Glutamatergic neuron (in vitro differentiated cells): Measurements from ENCODE around the gene SHB. TPM values are rescaled to one million over a fixed set of nuclear protein-coding genes. Genes with fewer than 3 reads are reported as not detected.

Source experiments
- DNase-seq: peaks from one replicate; pipeline ENCODE4 v3.0.0; 2022
- H3K27ac Mint-ChIP-seq: one replicate; pipeline ENCODE4 v1.8.0; 2020; ENCODE audit warnings: mild to moderate bottlenecking, mixed read lengths, inconsistent platforms; ENCODE audit not compliant: unreplicated experiment
- H3K27me3 Mint-ChIP-seq: one replicate; pipeline ENCODE4 v1.8.0; 2020; ENCODE audit warnings: mild to moderate bottlenecking, moderate library complexity, mixed read lengths, inconsistent platforms; ENCODE audit not compliant: unreplicated experiment
- H3K36me3 Mint-ChIP-seq: one replicate; pipeline ENCODE4 v1.8.0; 2020; ENCODE audit warnings: mild to moderate bottlenecking, mixed read lengths, inconsistent platforms; ENCODE audit not compliant: unreplicated experiment
- H3K4me1 Mint-ChIP-seq: one replicate; pipeline ENCODE4 v1.8.0; 2020; ENCODE audit warnings: mild to moderate bottlenecking, low read depth, mixed read lengths, inconsistent platforms; ENCODE audit not compliant: unreplicated experiment
- H3K4me3 Mint-ChIP-seq: one replicate; pipeline ENCODE4 v1.8.0; 2020; ENCODE audit warnings: mild to moderate bottlenecking, mixed read lengths, inconsistent platforms; ENCODE audit not compliant: unreplicated experiment
- H3K9me3 Mint-ChIP-seq: one replicate; pipeline ENCODE4 v1.8.0; 2020; ENCODE audit warnings: mild to moderate bottlenecking, moderate library complexity, mixed read lengths, inconsistent platforms; ENCODE audit not compliant: unreplicated experiment
- CTCF ChIP-seq: fragments of 200-600 bp; sonication (generic); IDR thresholded peaks from one replicate; pipeline ENCODE4 v1.5.0; 2021; ENCODE audit not compliant: partially characterized antibody, unreplicated experiment
- total RNA-seq: library from RNA; stranded (reverse); fragmentation: NEBNext Ultra II Directional; extraction: Animal tissue kit (Norgen Biotek cat#: 25700); gene quantifications from one replicate; pipeline ENCODE4 v1.2.1, GENCODE V29; 2021; ENCODE audit not compliant: unreplicated experiment

Gene SHB
- total RNA-seq, 1 donor from 2014 or later: 31.7 TPM

- no peak overlapping the region for H3K4me3 Mint-ChIP-seq
- H3K27me3 Mint-ChIP-seq: peaks cover 6% of the 10 kb centered on the region
- peaks cover 21% of the 10 kb centered on the region for H3K4me1 Mint-ChIP-seq
- no peaks in the 10 kb centered on the region for H3K36me3 Mint-ChIP-seq
- no peak for TF ChIP-seq CTCF
- no peak for DNase-seq
- no peaks in the 10 kb centered on the region for H3K9me3 Mint-ChIP-seq
- H3K27ac Mint-ChIP-seq: no peak overlapping the region
These were observed 93.4 kb downstream of the SHB start for GRCh38 chr9:37975639-37976038.

- Mint-ChIP-seq H3K4me1 (peaks cover 21% of the 10 kb centered on the region), H3K27me3 (peaks cover 6% of the 10 kb centered on the region), H3K27ac (no peak overlapping the region), H3K4me3 (no peak overlapping the region), H3K9me3 (no peaks in the 10 kb centered on the region), H3K36me3 (no peaks in the 10 kb centered on the region)
- no peak for TF ChIP-seq CTCF
- DNase-seq: no peak
These were observed 94.4 kb downstream of the SHB start for GRCh38 chr9:37974506-37975173.

GRCh38 chr9:37972351-37972848 is 96.6 kb downstream of the SHB start:
- Mint-ChIP-seq H3K27ac (no peak overlapping the region), H3K4me3 (no peak overlapping the region), H3K9me3 (no peaks in the 10 kb centered on the region), H3K4me1 (peaks cover 3% of the 10 kb centered on the region), H3K27me3 (peaks cover 5% of the 10 kb centered on the region), H3K36me3 (no peaks in the 10 kb centered on the region)
- no peak for TF ChIP-seq CTCF
- DNase-seq: no peak

- no peak for DNase-seq
These were observed 97.3 kb downstream of the SHB start for GRCh38 chr9:37971691-37972090.

More at GRCh38 chr9:37971691-37972090, 97.3 kb downstream of the SHB start:
- Mint-ChIP-seq H3K36me3 (no peaks in the 10 kb centered on the region), H3K9me3 (no peaks in the 10 kb centered on the region), H3K27me3 (peaks cover 5% of the 10 kb centered on the region), H3K4me1 (peaks cover 2% of the 10 kb centered on the region), H3K4me3 (no peak overlapping the region), H3K27ac (no peak overlapping the region)
- TF ChIP-seq CTCF: no peak
